Measurements from ENCODE around the gene DNM3. TPM values are rescaled to one million over a fixed set of nuclear protein-coding genes. Genes with fewer than 3 reads are reported as not detected.

DNM3 gene
- total and polyA plus RNA-seq, 2 experiments from 2014 or later, result 5.2 to 12.2 TPM

DNA sequence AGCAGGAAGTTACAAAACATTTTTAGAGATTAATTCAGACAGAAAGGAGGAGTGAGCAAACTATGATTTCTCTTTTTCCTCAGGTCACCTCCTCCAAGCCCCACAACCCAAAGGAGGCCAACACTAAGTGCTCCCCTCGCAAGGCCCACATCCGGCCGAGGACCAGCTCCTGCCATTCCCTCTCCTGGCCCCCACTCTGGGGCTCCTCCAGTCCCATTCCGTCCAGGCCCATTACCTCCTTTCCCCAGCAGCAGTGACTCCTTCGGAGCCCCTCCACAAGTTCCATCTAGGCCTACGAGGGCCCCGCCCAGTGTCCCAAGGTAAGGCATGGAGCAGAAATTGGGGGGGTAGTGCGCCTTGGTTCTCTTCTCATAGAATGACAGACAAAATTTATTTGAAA lies 547.2 kb downstream of the DNM3 start (continued):
- TF ChIP-seq ZNF331 (CRISPR knock-in tag; IDR thresholded peaks at IDR 0.05; ENCODE audit: low read depth), result no peak

GRCh38 chr1:172390301-172390682 lies 549.0 kb downstream of the DNM3 start:
- H3K27ac Mint-ChIP-seq, result no peak overlapping the region
- TF ChIP-seq NANOG (IDR thresholded peaks at IDR 0.05; ENCODE audit: borderline replicate concordance) (no peak), JUNB (IDR thresholded peaks at IDR 0.05; ENCODE audit: unreplicated experiment) (no peak)
- no peaks in the 10 kb centered on the region for H3K36me3 Mint-ChIP-seq (ENCODE audit: low read depth)
- Histone ChIP-seq H3K4me2 (no peak overlapping the region), H3K4me3 (no peak overlapping the region), H3K36me3 (ENCODE audit: insufficient read depth) (no peaks in the 10 kb centered on the region), H3K9me2 (ENCODE audit: insufficient read depth) (no peaks in the 10 kb centered on the region), H3K27me3 (ENCODE audit: insufficient read depth) (no peaks in the 10 kb centered on the region), H3K4me1 (ENCODE audit: insufficient read depth) (peaks cover 25% of the 10 kb centered on the region), H4K20me1 (replicated peaks; ENCODE audit: insufficient read depth) (no peaks in the 10 kb centered on the region), H3F3A (replicated peaks; ENCODE audit: low read depth) (no peaks in the 10 kb centered on the region), H2AFZ (0 out of 2 replicates have a peak overlapping the region, but pooled peaks have one; percentile 29), H3K27ac (ENCODE audit: low read depth) (0 out of 2 replicates have a peak overlapping the region, but pooled peaks have one; percentile 13), H3K79me2 (replicated peaks; ENCODE audit: insufficient read depth) (no peaks in the 10 kb centered on the region)
- H3K9me3 Mint-ChIP-seq, result no peaks in the 10 kb centered on the region; the same call in 2 of the 3 replicates
- no peak overlapping the region for H3K4me3 Mint-ChIP-seq
- ATAC-seq (peak; percentile 41), DNase-seq (ENCODE audit: low spot score) (peak; percentile 13)
- no peaks in the 10 kb centered on the region for H3K27me3 Mint-ChIP-seq (ENCODE audit: insufficient read depth, low read depth, poor library complexity)
- H3K4me1 Mint-ChIP-seq, result peaks cover 28% of the 10 kb centered on the region

- Histone ChIP-seq H3K79me2 (replicated peaks; ENCODE audit: insufficient read depth) (no peaks in the 10 kb centered on the region), H3K4me1 (ENCODE audit: insufficient read depth) (peaks cover 31% of the 10 kb centered on the region), H3K4me3 (no peak overlapping the region), H3K9me2 (ENCODE audit: insufficient read depth) (no peaks in the 10 kb centered on the region), H3K27me3 (ENCODE audit: insufficient read depth) (no peaks in the 10 kb centered on the region), H3F3A (replicated peaks; ENCODE audit: low read depth) (no peaks in the 10 kb centered on the region), H3K36me3 (ENCODE audit: insufficient read depth) (no peaks in the 10 kb centered on the region), H2AFZ (peak overlapping the region; percentile 29; the same call in 1 of the 2 replicates), H3K4me2 (peak overlapping the region; percentile 20; the same call in 1 of the 2 replicates), H3K27ac (ENCODE audit: low read depth) (no peak overlapping the region), H4K20me1 (replicated peaks; ENCODE audit: insufficient read depth) (no peaks in the 10 kb centered on the region)
- ATAC-seq (peak; percentile 79), DNase-seq (ENCODE audit: low spot score) (peak; percentile 46)
- H3K27me3 Mint-ChIP-seq (ENCODE audit: insufficient read depth, low read depth, poor library complexity), result no peaks in the 10 kb centered on the region
- H3K27ac Mint-ChIP-seq, result no peak overlapping the region
- peaks cover 33% of the 10 kb centered on the region for H3K4me1 Mint-ChIP-seq
- no peaks in the 10 kb centered on the region; the same call in 2 of the 3 replicates for H3K9me3 Mint-ChIP-seq
- H3K36me3 Mint-ChIP-seq (ENCODE audit: low read depth), result no peaks in the 10 kb centered on the region
- no peak for TF ChIP-seq EZH2 (IDR thresholded peaks at IDR 0.05; ENCODE audit: low read depth, unreplicated experiment)
- H3K4me3 Mint-ChIP-seq, result no peak overlapping the region
Observed at GRCh38 chr1:172390683-172391551, 549.6 kb downstream of the DNM3 start.

- Histone ChIP-seq H3K79me2 (replicated peaks; ENCODE audit: insufficient read depth) (no peaks in the 10 kb centered on the region), H3K36me3 (ENCODE audit: insufficient read depth) (no peaks in the 10 kb centered on the region), H3K4me3 (no peak overlapping the region), H3K4me2 (no peak overlapping the region), H3K27me3 (ENCODE audit: insufficient read depth) (no peaks in the 10 kb centered on the region), H3K9me2 (ENCODE audit: insufficient read depth) (no peaks in the 10 kb centered on the region), H3K4me1 (ENCODE audit: insufficient read depth) (peaks cover 34% of the 10 kb centered on the region), H3F3A (replicated peaks; ENCODE audit: low read depth) (no peaks in the 10 kb centered on the region), H3K27ac (ENCODE audit: low read depth) (no peak overlapping the region), H2AFZ (no peak overlapping the region), H4K20me1 (replicated peaks; ENCODE audit: insufficient read depth) (no peaks in the 10 kb centered on the region)
- no peak for ATAC-seq
- H3K4me1 Mint-ChIP-seq, result peaks cover 37% of the 10 kb centered on the region
- no peaks in the 10 kb centered on the region; the same call in 2 of the 3 replicates for H3K9me3 Mint-ChIP-seq
- DNase-seq (ENCODE audit: low spot score), result no peak
- no peak overlapping the region for H3K27ac Mint-ChIP-seq
- no peak overlapping the region for H3K4me3 Mint-ChIP-seq
- H3K27me3 Mint-ChIP-seq (ENCODE audit: insufficient read depth, low read depth, poor library complexity), result no peaks in the 10 kb centered on the region
- H3K36me3 Mint-ChIP-seq (ENCODE audit: low read depth), result no peaks in the 10 kb centered on the region
- TF ChIP-seq ZNF114 (CRISPR knock-in tag; IDR thresholded peaks at IDR 0.05) (no peak), POLR2AphosphoS5 (IDR thresholded peaks at IDR 0.05; ENCODE audit: low read depth) (no peak), ZNF462 (CRISPR knock-in tag; IDR thresholded peaks at IDR 0.05) (no peak), JUNB (IDR thresholded peaks at IDR 0.05; ENCODE audit: unreplicated experiment) (no peak), EZH2 (IDR thresholded peaks at IDR 0.05; ENCODE audit: low read depth, unreplicated experiment) (no peak), NANOG (IDR thresholded peaks at IDR 0.05; ENCODE audit: borderline replicate concordance) (no peak)
Observed at GRCh38 chr1:172391976-172392375, 550.7 kb downstream of the DNM3 start.
